GM21576 (cell line): Measurements from ENCODE around the gene METTL24.

Experiments
- ATAC-seq: cut with Tn5 transposase; IDR thresholded peaks from one replicate; pipeline ENCODE4 v1.9.1; 2021; ENCODE audit warnings: mild to moderate bottlenecking, moderate library complexity; ENCODE audit not compliant: unreplicated experiment

The METTL24 gene

GRCh38 chr6:110214338-110214737, 143.8 kb downstream of the METTL24 start:
- no peak for ATAC-seq

GRCh38 chr6:110211753-110212152, 146.4 kb downstream of the METTL24 start:
- ATAC-seq = no peak

GRCh38 chr6:110207652-110208051, 150.5 kb downstream of the METTL24 start:
- ATAC-seq = no peak

- ATAC-seq = no peak
These were observed 156.8 kb downstream of the METTL24 start for GRCh38 chr6:110201151-110201884.

- ATAC-seq = no peak
These were observed 159.6 kb downstream of the METTL24 start for GRCh38 chr6:110198561-110198960.

GRCh38 chr6:110196874-110197273, 161.3 kb downstream of the METTL24 start:
- ATAC-seq = no peak

GRCh38 chr6:110195639-110196038, 162.5 kb downstream of the METTL24 start:
- no peak for ATAC-seq
